ENCODE data around the gene FOXP2.

FOXP2 gene

GRCh38 chr7:114369294-114369693 is 45.3 kb upstream of the FOXP2 start:
- CTCF ChIA-PET: interaction anchor here (0.6 kb wide), 1 partner anchor 149 kb away, joined by 3 read pairs; no protein-coding TSS in a partner anchor
- POLR2A ChIA-PET: no interaction called here
- Histone ChIP-seq H3K4me1 (ENCODE audit: control insufficient read depth, insufficient read depth, low read length) (peaks cover 10% of the 10 kb centered on the region), H3K27ac (ENCODE audit: extremely low read depth, low read depth, low read length) (no peak overlapping the region), H3K36me3 (ENCODE audit: control insufficient read depth in 2 of 2, insufficient read depth in 1 of 2, low read length in 2 of 2) (no peaks in the 10 kb centered on the region), H3K4me3 (ENCODE audit: low read depth, low read length) (no peak overlapping the region), H3K9me3 (ENCODE audit: control insufficient read depth, insufficient read depth, low read depth, low read length) (no peaks in the 10 kb centered on the region)
- TF ChIP-seq GLIS1 (tag by site-specific recombination; IDR thresholded peaks at IDR 0.05) (no peak), ZNF48 (tag by site-specific recombination; IDR thresholded peaks at IDR 0.05) (no peak), ZNF266 (tag by site-specific recombination; IDR thresholded peaks at IDR 0.05; ENCODE audit: low read depth) (no peak), ZNF433 (tag by site-specific recombination; IDR thresholded peaks at IDR 0.05; ENCODE audit: low read depth) (no peak), YY2 (tag by site-specific recombination; IDR thresholded peaks at IDR 0.05) (no peak), ZNF529 (tag by site-specific recombination; IDR thresholded peaks at IDR 0.05; ENCODE audit: insufficient replicate concordance) (no peak), ZNF596 (tag by site-specific recombination; IDR thresholded peaks at IDR 0.05) (no peak), MYNN (tag by site-specific recombination; IDR thresholded peaks at IDR 0.05; ENCODE audit: borderline replicate concordance) (no peak), ZNF501 (tag by site-specific recombination; IDR thresholded peaks at IDR 0.05) (no peak), ZNF133 (tag by site-specific recombination; IDR thresholded peaks at IDR 0.05) (no peak), ZNF324 (tag by site-specific recombination; IDR thresholded peaks at IDR 0.05) (no peak), ZNF621 (tag by site-specific recombination; IDR thresholded peaks at IDR 0.05) (no peak), ZNF585B (tag by site-specific recombination; IDR thresholded peaks at IDR 0.05) (no peak), ZNF24 (tag by site-specific recombination; IDR thresholded peaks at IDR 0.05) (no peak), ZNF398 (tag by site-specific recombination; IDR thresholded peaks at IDR 0.05) (no peak), ZNF394 (tag by site-specific recombination; IDR thresholded peaks at IDR 0.05; ENCODE audit: borderline replicate concordance) (no peak), ZNF670 (tag by site-specific recombination; IDR thresholded peaks at IDR 0.05; ENCODE audit: low read depth) (no peak), ZNF335 (tag by site-specific recombination; conservative IDR thresholded peaks at IDR 0.05) (no peak), ZIC2 (tag by site-specific recombination; IDR thresholded peaks at IDR 0.05) (no peak), GFI1B (tag by site-specific recombination; IDR thresholded peaks at IDR 0.05) (no peak)

- Histone ChIP-seq H3K9me3 (ENCODE audit: control insufficient read depth, insufficient read depth, low read depth, low read length) (no peaks in the 10 kb centered on the region), H3K4me3 (ENCODE audit: low read depth, low read length) (no peak overlapping the region), H3K27ac (ENCODE audit: extremely low read depth, low read depth, low read length) (no peak overlapping the region), H3K36me3 (ENCODE audit: control insufficient read depth in 2 of 2, insufficient read depth in 1 of 2, low read length in 2 of 2) (no peaks in the 10 kb centered on the region), H3K4me1 (ENCODE audit: control insufficient read depth, insufficient read depth, low read length) (peaks cover 7% of the 10 kb centered on the region)
- no peak for TF ChIP-seq TRIM28 (IDR thresholded peaks at IDR 0.05; ENCODE audit: borderline replicate concordance, low read length)
- no peak for TF ChIP-seq GLIS1 (tag by site-specific recombination; IDR thresholded peaks at IDR 0.05)
- TF ChIP-seq ZNF391 (tag by site-specific recombination; IDR thresholded peaks at IDR 0.05; ENCODE audit: borderline replicate concordance, low read depth): no peak
- TF ChIP-seq OSR2 (tag by site-specific recombination; IDR thresholded peaks at IDR 0.05): no peak
- no peak for TF ChIP-seq KLF8 (tag by site-specific recombination; IDR thresholded peaks at IDR 0.05)
- TF ChIP-seq ZNF266 (tag by site-specific recombination; IDR thresholded peaks at IDR 0.05; ENCODE audit: low read depth): no peak
- TF ChIP-seq ZNF2 (tag by site-specific recombination; IDR thresholded peaks at IDR 0.05): no peak
- TF ChIP-seq OVOL3 (tag by site-specific recombination; IDR thresholded peaks at IDR 0.05): no peak
- CTCF ChIA-PET: interaction anchor here (0.6 kb wide), 2 partner anchors 283 to 473 kb away, joined by 3 to 6 read pairs; no protein-coding TSS in a partner anchor
- POLR2A ChIA-PET: no interaction called here
Measured at GRCh38 chr7:114372619-114373018, 42.0 kb upstream of the FOXP2 start.

Measured in HEK293 (cell line).